ENCODE measurements around the gene BCL2A1.
"Not testable (repeated sequence)": the region's sequence is repeated elsewhere in the genome, so short reads cannot be mapped to it uniquely, and the experiment has no call there.

The BCL2A1 gene

DNA sequence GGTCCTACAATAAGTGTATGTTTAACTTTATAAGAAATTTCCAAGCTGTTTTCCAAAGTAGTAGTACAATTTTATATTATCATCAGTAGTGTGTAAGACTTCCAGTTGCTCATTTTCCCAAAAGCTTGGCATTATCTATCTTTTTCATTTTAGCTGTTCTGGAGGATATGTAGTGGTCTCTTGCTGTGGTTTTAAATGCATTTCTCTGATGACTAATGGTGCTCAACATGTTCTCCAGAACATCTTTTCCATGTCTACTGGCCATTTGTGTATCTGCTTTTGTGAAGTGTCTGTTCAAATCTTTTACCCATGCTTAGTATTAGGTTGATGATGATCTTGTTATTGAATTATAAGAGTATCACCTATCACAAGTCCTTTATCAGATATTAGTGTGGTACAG, 13.3 kb downstream of the BCL2A1 start:
- DNase-seq (ENCODE audit: low spot score): no peak

DNA sequence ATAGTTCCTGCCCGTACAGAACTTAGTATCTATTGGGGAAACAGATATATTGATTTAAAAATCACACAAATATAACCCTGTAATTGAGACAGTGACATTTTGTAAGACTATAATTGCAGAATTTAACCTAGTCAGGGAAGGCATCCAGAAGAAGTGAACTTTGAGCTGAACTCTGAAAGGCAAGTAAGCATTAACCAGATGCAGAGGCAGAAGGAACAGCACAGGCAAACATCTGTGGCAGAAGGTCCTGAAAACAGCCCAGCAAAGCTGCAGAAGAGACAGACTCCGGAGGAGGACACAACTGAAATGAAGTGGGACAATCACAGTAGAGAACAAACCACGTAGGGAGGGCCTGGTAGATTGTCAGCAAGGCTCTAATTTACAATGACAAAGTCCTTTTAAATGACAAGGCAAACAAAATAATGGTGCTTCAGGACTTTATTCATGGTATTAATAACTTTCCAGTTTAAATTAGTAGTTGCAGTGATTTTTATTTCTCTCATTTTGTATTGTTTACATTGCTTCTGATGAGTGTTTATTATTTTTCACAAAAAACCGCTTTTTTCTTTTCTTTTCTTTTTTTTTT, 14.5 kb downstream of the BCL2A1 start:
- no peak for DNase-seq (ENCODE audit: low spot score)

DNA sequence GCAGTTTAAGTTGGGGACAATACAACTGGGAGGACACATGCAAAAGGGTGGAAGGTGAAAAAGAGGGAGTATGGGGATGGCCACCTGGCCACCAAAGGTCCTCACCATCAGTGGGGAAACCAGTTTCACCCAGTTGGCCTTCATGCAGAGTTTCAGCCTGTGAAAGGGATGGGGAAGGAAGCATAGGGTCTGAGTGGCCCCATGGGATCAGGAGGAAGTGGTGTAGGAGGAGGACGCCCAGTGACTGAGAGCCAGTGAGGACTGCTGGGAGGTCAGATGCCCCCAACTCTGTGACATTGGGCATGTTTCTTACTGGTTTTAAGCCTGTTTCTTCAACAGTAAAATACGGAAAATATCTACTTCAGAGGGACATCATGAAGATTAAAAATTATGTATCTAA, 16.3 kb downstream of the BCL2A1 start:
- no peak for DNase-seq (ENCODE audit: low spot score)

DNA sequence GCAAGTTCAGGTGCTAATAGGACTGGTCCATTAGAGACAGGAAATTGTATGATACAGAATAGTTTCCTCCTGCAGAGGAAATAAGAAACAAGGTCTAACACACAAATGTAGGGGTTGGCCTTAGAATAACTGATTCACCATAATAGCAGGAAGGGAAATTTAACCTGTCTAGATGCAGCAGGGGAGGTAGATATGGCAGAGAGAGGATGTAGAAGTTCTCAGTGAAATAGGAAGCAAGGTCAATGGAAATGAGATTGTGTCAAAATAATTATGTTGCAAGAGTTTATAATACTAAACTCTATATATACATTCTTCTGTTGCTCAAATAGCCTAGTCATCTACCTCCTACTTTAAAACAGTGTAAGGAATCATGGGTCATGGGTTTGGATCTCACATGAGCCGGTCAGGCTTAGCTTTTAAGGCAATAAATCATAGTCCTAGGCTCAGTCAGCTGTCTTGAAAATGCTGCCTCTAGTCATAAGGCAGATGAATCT, 17.0 kb downstream of the BCL2A1 start:
- no peak for DNase-seq (ENCODE audit: low spot score)

DNA sequence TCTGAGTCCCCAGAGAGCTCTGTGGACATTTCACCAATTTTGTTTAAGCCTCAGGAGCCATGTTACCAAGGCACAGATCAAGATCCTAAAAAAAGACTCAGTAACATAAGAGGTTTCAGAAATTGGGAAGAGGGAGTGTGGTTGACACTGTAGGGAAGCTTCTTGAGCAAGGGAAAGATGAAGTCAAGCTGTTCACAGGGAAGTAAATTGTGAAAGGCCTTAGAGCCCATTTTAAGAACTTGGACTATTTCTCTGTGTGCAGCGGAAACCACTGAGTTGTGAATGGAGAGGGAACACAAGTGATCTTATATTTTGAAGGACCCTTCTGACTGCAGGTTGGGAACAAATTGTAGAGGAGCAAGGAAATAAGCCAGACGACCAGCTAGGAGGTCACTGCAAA, 18.7 kb downstream of the BCL2A1 start:
- DNase-seq (ENCODE audit: low spot score): no peak

DNA sequence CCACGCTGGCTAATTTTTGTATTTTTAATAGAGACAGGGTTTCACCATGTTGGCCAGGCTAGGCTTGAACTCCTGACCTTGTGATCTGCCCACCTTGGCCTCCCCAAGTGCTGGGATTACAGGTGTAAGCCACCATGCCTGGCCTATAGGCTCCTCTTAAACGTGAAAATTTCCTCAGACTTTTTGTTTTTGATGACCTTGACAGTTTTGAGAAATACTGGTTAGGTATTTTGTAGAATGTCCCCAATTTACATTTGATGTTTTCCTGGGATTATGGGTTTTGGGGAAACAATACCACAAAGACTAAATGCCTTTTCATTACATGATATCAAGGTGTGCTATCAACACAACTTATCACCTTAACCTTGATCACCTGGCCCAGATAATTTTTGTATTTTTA, 20.7 kb downstream of the BCL2A1 start:
- DNase-seq (ENCODE audit: low spot score): no peak

DNA sequence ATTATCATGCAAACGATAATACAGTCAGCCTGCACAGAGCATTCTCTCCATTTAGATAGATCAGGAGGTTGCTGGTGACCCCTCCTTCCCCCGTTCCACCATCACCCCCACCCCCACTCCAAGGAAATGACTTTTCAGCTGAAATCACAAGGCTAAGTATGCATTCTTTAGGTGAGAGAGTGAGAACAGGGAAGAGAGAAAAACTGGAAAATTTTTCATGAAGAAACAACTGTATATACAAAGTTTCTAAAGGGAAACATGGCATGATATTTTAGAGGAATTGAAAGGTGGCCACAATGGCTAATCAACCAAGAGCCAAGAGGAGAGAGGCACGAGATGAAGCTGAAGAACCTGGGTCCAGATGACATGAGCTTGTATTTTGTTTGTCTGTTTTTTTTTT, 22.2 kb downstream of the BCL2A1 start:
- DNase-seq (ENCODE audit: low spot score): no peak

DNA sequence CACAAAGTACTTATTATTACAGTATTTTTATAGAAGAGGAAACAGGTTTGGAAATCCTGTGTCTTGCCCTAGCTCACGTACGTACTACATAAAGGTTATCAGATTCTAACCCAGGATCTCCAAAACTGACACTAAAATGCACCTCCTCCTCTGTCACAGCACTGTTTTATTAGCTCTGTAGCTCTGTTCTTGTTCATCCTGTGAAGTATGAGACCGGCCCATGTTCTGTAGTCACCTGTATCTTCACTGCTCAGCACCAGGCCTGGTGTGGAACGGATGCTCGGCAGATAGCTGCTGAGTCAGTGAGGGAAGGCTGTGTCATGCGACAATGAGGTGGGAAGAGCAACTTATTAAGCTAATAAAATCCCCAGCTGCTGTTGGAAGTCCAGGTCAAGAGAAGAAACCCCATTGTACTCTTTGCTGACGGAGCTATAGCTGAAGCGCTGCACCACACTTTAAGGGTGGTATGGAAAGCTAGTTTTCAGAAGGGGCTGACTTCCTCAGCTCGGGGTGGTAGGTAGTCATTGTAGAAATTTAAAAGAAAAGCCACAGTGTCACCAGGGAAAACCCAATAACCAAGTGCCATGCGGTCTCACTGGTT, 22.8 kb downstream of the BCL2A1 start:
- no peak for DNase-seq (ENCODE audit: low spot score)

DNA sequence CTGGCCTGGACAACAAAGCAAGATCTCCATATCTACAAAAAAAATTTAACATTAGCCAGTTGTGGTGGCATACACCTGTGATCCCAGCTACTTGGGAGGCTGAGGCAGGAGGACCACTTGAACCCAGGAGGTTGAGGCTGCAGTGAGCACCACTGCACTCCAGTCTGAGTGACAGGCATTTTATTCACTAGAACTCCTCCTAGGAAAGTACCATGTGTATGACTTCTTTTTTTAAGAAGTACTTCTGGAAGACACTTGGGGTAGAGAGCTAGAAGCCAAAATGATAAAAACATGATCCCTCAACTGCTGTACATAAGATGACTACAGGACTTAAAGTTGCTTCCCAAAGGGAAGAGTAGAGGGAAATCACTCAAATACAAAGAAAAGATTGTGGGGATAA, 24.0 kb downstream of the BCL2A1 start:
- DNase-seq (ENCODE audit: low spot score): no peak

DNA sequence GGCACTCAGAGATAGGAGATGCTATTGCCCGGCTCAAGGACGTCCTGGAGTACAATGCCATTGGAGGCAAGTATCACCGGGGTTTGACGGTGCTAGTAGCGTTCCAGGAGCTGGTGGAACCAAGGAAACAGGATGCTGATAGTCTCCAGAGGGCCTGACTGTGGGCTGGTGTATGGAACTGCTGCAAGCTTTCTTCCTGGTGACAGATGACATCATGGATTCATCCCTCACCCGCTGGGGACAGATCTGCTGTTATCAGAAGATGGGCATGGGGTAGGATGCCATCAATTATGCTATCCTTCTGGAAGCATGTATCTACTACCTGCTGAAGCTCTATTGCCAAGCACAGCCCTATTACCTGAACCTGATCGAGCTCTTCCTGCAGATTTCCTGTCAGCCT, 26.4 kb downstream of the BCL2A1 start:
- DNase-seq (ENCODE audit: low spot score): no peak

DNA sequence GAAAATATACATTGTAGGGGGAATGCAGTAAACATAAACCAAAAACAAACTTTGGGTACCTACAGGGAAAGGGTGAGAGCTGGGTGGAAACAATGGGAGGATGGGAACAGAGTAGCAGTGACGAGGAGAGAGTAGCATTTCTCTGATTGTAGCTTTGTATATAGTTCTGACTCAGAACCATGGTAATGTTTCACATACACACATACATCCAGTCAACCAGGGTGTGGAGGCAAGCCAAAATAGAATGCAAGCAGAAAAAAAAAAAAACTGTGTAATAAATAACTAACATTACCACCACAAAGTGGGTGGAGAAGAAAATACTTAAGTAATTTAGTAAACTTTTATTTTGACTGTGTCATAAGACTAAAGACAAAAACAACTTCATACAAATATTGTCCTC, 27.2 kb downstream of the BCL2A1 start:
- no peak for DNase-seq (ENCODE audit: low spot score)

DNA sequence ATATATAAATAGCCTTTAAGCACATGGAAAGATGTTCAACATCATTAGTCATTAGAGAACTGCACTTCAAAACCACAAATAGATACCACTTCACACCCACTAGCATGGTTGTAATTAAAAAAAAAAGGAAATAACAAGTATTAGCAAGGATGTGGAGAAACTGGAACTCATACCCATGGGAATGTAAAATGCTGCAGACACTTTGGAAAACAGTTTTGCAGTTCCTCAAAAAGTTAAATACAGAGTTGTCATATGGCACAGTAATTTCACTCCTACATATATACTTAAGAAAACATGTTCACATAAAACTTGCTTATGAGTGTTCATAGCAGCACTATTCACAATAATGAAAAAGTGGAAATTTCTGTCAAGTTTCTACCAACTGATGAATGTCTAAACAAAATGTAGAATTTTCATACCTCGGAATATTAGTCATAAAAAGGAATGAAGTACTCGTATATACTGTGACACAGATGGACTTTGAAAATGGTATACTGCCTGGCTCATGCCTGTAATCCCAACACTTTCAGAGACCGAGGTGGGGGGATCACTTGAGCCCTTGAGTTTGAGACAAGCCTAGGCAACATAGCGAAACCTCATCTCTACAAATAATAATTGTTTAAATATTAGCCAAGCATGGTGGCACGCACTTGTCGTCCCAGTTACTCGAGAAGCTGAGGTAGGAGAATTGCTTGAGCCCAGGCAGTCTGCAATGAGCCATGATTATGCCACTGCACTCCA, 28.1 kb downstream of the BCL2A1 start:
- DNase-seq (ENCODE audit: low spot score): no peak

DNA sequence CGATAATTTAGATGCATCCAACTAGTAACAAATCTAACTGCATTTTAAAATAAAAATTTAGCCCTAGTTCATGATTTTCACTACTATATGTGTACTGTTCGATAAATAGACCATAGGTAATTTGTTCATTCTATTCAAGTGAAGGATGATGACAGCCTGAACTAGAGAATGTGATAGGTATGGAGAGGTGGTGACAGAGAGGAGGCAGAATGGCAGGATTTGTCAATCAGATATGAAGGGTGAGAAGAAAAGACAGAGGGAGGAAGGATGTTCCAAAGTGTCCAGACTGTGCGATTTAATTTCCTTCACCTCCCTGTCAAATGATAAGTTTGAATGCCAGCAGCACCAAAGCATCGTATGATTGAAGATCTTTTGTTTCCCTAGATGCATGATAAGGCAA, 31.6 kb downstream of the BCL2A1 start:
- DNase-seq (ENCODE audit: low spot score): no peak

DNA sequence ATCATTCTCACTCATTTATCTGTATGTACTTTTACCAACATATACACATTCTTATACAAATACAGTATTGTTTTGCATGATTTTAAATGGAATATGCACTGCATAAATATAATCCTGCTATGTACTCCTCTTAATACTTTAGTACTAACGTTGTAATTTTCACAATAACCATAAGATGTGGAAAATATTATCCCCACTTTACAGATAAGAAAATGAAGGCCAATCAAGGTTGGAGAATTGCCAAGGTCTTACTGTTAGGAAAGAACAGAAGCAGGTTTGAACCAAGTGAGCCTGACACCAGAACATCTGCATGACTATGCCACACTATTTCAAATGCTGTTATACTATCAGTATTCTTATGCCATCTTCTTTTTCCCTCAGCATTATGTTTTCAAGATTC, 32.9 kb downstream of the BCL2A1 start:
- no peak for DNase-seq (ENCODE audit: low spot score)

DNA sequence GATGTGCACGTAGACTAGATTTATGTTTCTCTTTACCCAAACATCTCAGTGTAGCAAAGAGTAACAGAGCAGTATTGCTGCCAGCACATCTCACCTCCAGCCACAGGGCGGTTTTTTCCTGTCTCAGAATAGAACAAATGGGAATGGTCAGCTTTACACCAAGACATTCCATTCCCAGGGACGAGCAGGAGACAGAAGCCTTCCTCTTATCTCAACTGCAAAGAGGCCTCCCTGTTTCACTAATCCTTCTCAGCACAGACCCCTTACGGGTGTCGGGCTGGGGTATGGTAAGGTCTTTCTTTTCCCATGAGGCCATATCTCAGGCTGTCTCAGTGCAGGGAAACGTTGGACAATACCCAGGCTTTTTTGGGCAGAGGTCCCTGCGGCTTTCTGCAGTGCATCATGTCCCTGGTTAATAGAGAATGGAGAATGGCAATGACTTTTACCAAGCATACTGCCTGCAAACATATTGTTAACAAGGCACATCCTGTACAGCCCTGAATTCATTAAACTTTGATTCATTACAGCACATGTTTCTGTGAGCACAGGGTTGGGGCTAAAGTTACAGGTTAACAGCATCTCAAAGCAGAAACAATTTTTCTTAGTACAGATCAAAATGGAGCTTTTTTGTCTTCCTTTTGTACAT, 35.3 kb downstream of the BCL2A1 start:
- DNase-seq (ENCODE audit: low spot score): not testable (repeated sequence)

DNA sequence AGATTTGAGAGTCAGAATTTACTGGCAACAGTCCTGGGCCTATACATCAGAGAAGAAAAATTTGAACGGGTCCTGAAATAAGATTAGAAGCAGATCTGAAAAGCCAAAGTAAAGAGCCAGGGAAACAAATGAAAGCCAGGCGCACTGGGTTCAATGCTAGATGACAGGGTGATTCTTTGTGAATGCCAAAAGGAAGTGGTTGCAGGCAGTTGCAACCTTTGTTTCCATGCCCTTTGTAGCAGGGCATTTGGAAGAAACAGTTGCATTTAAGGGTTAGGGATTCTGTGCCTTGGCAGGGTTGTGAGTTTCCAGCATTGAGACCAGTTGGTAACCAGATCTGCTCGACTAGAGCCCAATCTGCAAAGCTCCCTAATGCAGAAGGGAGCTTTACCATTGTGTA, 37.8 kb downstream of the BCL2A1 start:
- DNase-seq (ENCODE audit: low spot score): no peak

DNA sequence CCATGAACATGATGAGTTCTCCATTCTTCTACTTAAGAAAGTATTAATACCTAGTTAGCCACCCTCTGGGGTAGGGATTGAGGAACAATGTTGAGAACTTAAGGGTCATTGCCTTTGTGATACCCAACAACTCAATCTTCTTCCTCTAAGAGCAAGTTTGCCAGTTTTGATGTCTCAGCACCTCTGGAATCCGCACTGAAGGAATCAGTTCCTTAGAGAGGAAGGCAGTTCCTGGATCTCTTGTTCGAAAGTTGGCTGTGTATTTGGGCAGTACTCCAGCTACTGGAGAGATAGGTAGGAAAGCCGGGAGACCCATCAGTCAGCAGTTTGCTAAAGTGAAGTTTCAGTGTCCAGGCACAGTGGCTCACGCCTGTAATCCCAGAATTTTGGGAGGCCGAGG, 38.5 kb downstream of the BCL2A1 start:
- DNase-seq (ENCODE audit: low spot score): no peak

DNA sequence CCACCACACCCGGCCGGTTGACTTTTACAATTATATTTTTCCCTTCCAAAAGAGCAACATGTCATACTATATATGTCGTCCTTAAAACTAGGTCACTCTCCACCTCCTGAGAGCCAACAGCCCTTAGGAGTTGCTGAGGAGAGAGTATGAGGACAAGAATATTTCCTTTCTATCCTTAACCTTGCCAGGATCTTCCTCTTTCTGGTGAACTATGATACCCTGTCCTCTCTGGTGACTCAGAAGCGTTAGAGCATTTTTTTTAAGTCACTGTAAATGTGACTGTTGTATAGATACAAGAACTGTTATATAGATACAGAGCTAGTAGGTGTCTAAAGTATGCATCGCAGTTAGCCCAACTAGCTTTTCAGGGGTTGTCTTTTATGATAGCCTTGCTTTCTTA, 40.5 kb downstream of the BCL2A1 start:
- no peak for DNase-seq (ENCODE audit: low spot score)

DNA sequence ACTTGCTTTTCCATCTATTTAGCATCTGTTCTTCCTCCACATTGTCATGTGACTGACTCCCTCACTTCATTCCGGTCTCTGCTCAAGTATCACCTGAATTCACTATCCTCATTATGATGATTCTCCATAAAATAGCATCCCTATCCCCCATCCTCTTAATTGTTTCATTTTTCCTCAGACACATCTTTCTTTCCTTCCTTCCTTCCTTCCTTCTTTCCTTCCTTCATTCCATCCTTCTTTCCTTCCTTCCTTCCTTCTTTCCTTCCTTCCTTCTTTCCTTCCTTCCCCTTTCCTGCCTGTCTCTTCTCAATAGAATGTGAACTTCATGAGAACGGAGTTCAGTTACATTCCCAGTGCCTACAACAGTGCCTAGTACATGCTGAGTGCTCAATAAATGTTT, 41.6 kb downstream of the BCL2A1 start:
- no peak for DNase-seq (ENCODE audit: low spot score)

DNA sequence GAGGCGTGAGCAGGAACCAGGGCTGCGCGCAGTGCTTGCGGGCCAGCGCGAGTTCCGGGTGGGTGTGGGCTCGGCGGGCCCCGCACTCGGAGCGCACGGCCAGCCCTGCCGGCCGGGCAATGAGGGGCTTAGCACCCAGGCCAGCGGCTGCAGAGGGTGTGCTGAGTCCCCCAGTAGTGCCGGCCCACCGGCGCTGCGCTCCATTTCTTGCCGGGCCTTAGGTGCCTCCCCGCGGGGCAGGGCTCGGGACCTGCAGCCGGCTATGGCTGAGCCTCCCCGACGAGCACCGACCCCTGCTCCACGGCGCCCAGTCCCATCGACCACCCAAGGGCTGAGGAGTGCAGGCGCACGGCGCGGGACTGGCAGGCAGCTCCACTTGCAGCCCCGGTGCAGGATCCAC, 44.9 kb downstream of the BCL2A1 start:
- not testable (repeated sequence) for DNase-seq (ENCODE audit: low spot score)

DNA sequence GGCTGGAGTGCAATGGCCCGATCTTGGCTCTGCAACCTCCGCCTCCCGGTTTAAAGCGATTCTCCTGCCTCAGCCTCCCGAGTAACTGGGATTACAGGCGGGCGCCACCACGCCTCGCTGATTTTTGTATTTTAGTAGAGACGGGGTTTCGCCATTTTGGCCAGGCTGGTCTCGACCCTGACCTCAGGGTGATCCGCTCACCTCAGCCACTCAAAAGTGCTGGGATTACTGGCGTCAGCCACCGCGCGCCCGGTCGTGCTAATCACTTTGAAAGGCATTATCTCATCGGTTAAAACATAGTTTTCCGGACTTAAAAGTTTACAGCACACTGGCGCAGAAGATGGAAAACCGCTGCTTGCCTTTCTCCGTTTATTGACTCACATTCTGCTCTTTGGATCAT, 46.6 kb downstream of the BCL2A1 start:
- DNase-seq (ENCODE audit: low spot score): no peak

DNA sequence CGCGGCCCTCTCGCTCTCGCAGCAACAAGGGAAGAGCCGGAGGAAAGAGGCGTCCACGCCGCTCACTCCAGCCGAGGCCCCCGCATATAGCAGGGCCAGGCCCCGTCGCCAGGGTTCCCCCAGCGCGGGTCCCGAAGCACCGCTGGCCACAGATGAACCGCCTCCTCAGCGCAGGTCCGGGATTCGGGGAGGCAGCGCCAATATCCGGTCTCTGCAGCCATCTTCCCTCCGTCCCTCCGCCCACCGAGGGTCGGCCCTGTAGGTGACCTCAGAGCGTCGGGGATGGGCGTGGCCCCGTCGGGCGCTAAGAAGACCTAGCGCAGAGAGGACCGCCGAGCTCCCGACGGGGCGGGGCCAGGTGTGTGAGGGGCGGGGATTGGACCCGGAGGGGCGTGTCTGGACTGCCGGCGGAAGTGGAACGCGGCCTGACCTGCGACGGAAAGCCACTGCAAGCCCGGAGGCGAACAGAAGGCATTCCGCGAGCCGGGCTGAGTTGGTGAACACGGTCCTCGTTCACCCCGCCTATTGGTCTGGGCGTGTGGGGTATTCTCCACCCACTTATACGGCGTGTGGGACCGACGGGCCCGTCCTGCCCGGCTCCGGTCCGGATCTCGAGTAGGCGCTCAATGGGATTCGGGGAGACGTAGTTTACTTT, 47.4 kb downstream of the BCL2A1 start:
- DNase-seq (ENCODE audit: low spot score): peak; percentile 96

DNA sequence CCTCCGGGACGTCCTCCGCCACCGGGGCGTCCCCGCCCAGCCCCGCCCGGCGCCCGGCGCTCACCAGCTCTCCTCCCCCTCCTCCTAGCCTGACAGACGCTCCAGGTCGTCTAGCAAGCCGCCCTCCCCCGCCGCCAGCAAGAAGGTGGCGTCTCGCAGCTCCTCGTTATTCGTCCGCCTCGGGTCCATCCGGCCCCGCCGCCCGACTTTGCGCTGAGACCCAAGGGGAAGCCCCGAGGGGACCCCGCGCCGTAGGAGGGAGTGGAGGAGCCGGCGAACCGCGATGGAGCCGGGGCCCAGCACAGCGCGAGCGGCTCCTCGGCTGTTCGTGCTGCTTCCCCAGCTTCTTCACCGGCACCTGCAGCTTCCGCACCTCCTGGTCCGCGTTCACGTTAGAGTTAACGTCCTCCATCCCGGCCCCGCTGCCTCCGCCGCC, 47.9 kb downstream of the BCL2A1 start:
- peak; percentile 55 for DNase-seq (ENCODE audit: low spot score)

All from SW480 (cell line).